H1 (cell line): ENCODE results near the gene GDAP2.

Experiments
- CREB1 ChIP-seq: IDR thresholded peaks from 2 replicates; pipeline ENCODE4 v1.6.1; 2012; ENCODE audit warnings: inconsistent platforms
- RAD21 ChIP-seq, 2 experiments: IDR thresholded peaks in 1 of 2; conservative IDR thresholded peaks in 1 of 2; 2 replicates each; pipeline ENCODE4 v1.6.1; 2011; ENCODE audit warnings: low read depth in 2 of 2, low read length in 2 of 2, improper control_type of control experiment in 1 of 2, inconsistent platforms in 1 of 2, mild to moderate bottlenecking in 1 of 2, moderate library complexity in 1 of 2
- RFX5 ChIP-seq: IDR thresholded peaks from 2 replicates; pipeline ENCODE4 v1.6.1; 2011; ENCODE audit warnings: low read depth, low read length, improper control_type of control experiment, borderline replicate concordance
- SIN3A ChIP-seq, 2 experiments: IDR thresholded peaks in 1 of 2; conservative IDR thresholded peaks in 1 of 2; 2 replicates each; pipeline ENCODE4 v1.6.1; 2011 to 2012; ENCODE audit warnings: low read length in 2 of 2, improper control_type of control experiment in 1 of 2, low read depth in 1 of 2, mild to moderate bottlenecking in 1 of 2

- no peak for TF ChIP-seq SIN3A (conservative IDR thresholded peaks at IDR 0.05 in 1 of 2, IDR thresholded peaks at IDR 0.05 in 1 of 2; ENCODE audit: low read depth in 1 of 2, low read length in 2 of 2)
- TF ChIP-seq RFX5 = no peak
- TF ChIP-seq CREB1 = no peak
- no peak for TF ChIP-seq RAD21 (IDR thresholded peaks at IDR 0.05 in 1 of 2, conservative IDR thresholded peaks at IDR 0.05 in 1 of 2; ENCODE audit: low read depth in 2 of 2, low read length in 2 of 2)
Observed at GRCh38 chr1:117817629-117818028, 111.8 kb downstream of the GDAP2 start.
